H1 (cell line): Measurements from ENCODE around the gene HENMT1. TPM values are rescaled to one million over a fixed set of nuclear protein-coding genes. Genes with fewer than 3 reads are reported as not detected.

Experiments
- CHD7 ChIP-seq: fragments of 300-600 bp; sonication (generic); IDR thresholded peaks from 2 replicates; pipeline ENCODE4 v1.7.1; 2012; ENCODE audit warnings: low read length, moderate library complexity, mild to moderate bottlenecking, inconsistent platforms; ENCODE audit not compliant: insufficient replicate concordance
- CTBP2 ChIP-seq: IDR thresholded peaks from 2 replicates; pipeline ENCODE4 v1.7.0; 2011; ENCODE audit warnings: borderline replicate concordance, mild to moderate bottlenecking, moderate library complexity, mixed read lengths, low read length; ENCODE audit not compliant: insufficient read depth, insufficient read length
- PHF8 ChIP-seq: fragments of 200-600 bp; sonication (generic); conservative IDR thresholded peaks from 2 replicates; pipeline ENCODE4 v1.7.1; 2012; ENCODE audit warnings: low read depth, mild to moderate bottlenecking, inconsistent platforms, low read length, moderate library complexity
- POLR2A ChIP-seq, 2 experiments: IDR thresholded peaks; 1 replicate in 1 of 2; 2 replicates in 1 of 2; pipeline ENCODE4 v1.6.1; 2011; ENCODE audit warnings: low read depth in 2 of 2, low read length in 2 of 2, mild to moderate bottlenecking in 2 of 2; ENCODE audit errors: control extremely low read depth in 1 of 2
- POU5F1 ChIP-seq: IDR thresholded peaks from 2 replicates; pipeline ENCODE4 v1.6.1; 2011; ENCODE audit warnings: low read depth, mild to moderate bottlenecking, low read length, moderate library complexity
- RAD21 ChIP-seq, 2 experiments: IDR thresholded peaks in 1 of 2; conservative IDR thresholded peaks in 1 of 2; 2 replicates each; pipeline ENCODE4 v1.6.1; 2011; ENCODE audit warnings: low read depth in 2 of 2, low read length in 2 of 2, improper control_type of control experiment in 1 of 2, inconsistent platforms in 1 of 2, mild to moderate bottlenecking in 1 of 2, moderate library complexity in 1 of 2
- RNF2 ChIP-seq: fragments of 200-900, 300-1000 bp; sonication (generic); IDR thresholded peaks from 2 replicates; pipeline ENCODE4 v1.7.1; 2016; ENCODE audit warnings: borderline replicate concordance, low read depth, mild to moderate bottlenecking, antibody characterized with exemption, low read length; ENCODE audit not compliant: poor library complexity, severe bottlenecking; ENCODE audit errors: missing control alignments
- SP4 ChIP-seq: IDR thresholded peaks from 2 replicates; pipeline ENCODE4 v1.6.1; 2012; ENCODE audit warnings: low read length, inconsistent platforms
- SUZ12 ChIP-seq: fragments of 200-600 bp; sonication (generic); IDR thresholded peaks from 2 replicates; pipeline ENCODE4 v1.6.1; 2012; ENCODE audit warnings: mild to moderate bottlenecking, inconsistent platforms, low read length, moderate library complexity, mixed read lengths
- TAF7 ChIP-seq: optimal IDR thresholded peaks from 2 replicates; pipeline ENCODE3; 2011; ENCODE audit warnings: low read depth, mild to moderate bottlenecking, inconsistent platforms, low read length, moderate library complexity, borderline replicate concordance
- polyA plus RNA-seq, 7 experiments: library from polyadenylated mRNA; depleted of rRNA in 3 of 7; stranded (reverse) in 5 of 7; unstranded in 2 of 7; fragments of >200 nt in 5 of 7; fragments of 200-250 nt in 2 of 7; gene quantifications; 1 replicate in 5 of 7; 2 replicates in 1 of 7; 4 replicates in 1 of 7; pipeline versions ENCODE4 v1.2.1 to v1.2.3, GENCODE V29; 2011 to 2013; ENCODE audit warnings: missing spikeins in 2 of 7, mixed read lengths in 2 of 7
- total RNA-seq: library from RNA; stranded (reverse); fragmentation: NEBNext Ultra II Directional; extraction: Animal tissue kit (Norgen Biotek cat#: 25700); gene quantifications from 2 replicates; pipeline ENCODE4 v1.2.1, GENCODE V29; 2021

The HENMT1 gene
- total and polyA plus RNA-seq, 2 of the 8 experiments (the other 6 are each of a cell fraction or from before 2014, with no cell fraction given): 2.9 to 5.6 TPM

GRCh38 chr1:108617008-108617723 lies 43.7 kb downstream of the HENMT1 start (continued):
- TF ChIP-seq CHD7 (no peak), RNF2 (no peak), SP4 (no peak), POLR2A (IDR thresholded peaks at IDR 0.05; ENCODE audit: control extremely low read depth in 1 of 2, low read depth in 2 of 2, low read length in 2 of 2) (no peak), PHF8 (no peak), TAF7 (no peak), POU5F1 (no peak), RAD21 (IDR thresholded peaks at IDR 0.05 in 1 of 2, conservative IDR thresholded peaks at IDR 0.05 in 1 of 2; ENCODE audit: low read depth in 2 of 2, low read length in 2 of 2) (no peak), CTBP2 (no peak), SUZ12 (no peak)
